ENCODE data around the gene SIK1. TPM values are rescaled to one million over a fixed set of nuclear protein-coding genes. Genes with fewer than 3 reads are reported as not detected.
"Not testable (repeated sequence)": the region's sequence is repeated elsewhere in the genome, so short reads cannot be mapped to it uniquely, and the experiment has no call there.

Gene SIK1
- total RNA-seq, 1 donor from 2014 or later, result 1.7 TPM

- H3K4me3 Mint-ChIP-seq; H3K36me3 Mint-ChIP-seq (ENCODE audit: low read depth); H3K27me3 Mint-ChIP-seq (ENCODE audit: low read depth); DNase-seq (ENCODE audit: low read depth, low spot score); H3K27ac Mint-ChIP-seq (ENCODE audit: unreplicated experiment); H3K9me3 Mint-ChIP-seq; H3K4me1 Mint-ChIP-seq: not testable (repeated sequence)
Observed at GRCh38 chr21:43398000-43398399, 28.9 kb downstream of the SIK1 start.

- H3K27me3 Mint-ChIP-seq (ENCODE audit: low read depth); H3K4me1 Mint-ChIP-seq; H3K9me3 Mint-ChIP-seq; DNase-seq (ENCODE audit: low read depth, low spot score); H3K36me3 Mint-ChIP-seq (ENCODE audit: low read depth); H3K4me3 Mint-ChIP-seq; H3K27ac Mint-ChIP-seq (ENCODE audit: unreplicated experiment): not testable (repeated sequence)
Observed at GRCh38 chr21:43397439-43397808, 29.5 kb downstream of the SIK1 start.

- not testable (repeated sequence) for H3K9me3 Mint-ChIP-seq; H3K27me3 Mint-ChIP-seq (ENCODE audit: low read depth); H3K36me3 Mint-ChIP-seq (ENCODE audit: low read depth); H3K4me1 Mint-ChIP-seq; DNase-seq (ENCODE audit: low read depth, low spot score); H3K4me3 Mint-ChIP-seq; H3K27ac Mint-ChIP-seq (ENCODE audit: unreplicated experiment)
Observed at GRCh38 chr21:43396788-43397438, 30.0 kb downstream of the SIK1 start.

- H3K4me3 Mint-ChIP-seq; DNase-seq (ENCODE audit: low read depth, low spot score); H3K27me3 Mint-ChIP-seq (ENCODE audit: low read depth); H3K9me3 Mint-ChIP-seq; H3K27ac Mint-ChIP-seq (ENCODE audit: unreplicated experiment); H3K36me3 Mint-ChIP-seq (ENCODE audit: low read depth); H3K4me1 Mint-ChIP-seq: not testable (repeated sequence)
Observed at GRCh38 chr21:43383351-43383750, 43.6 kb downstream of the SIK1 start.

GRCh38 chr21:43382902-43383301 lies 44.0 kb downstream of the SIK1 start:
- DNase-seq (ENCODE audit: low read depth, low spot score); H3K36me3 Mint-ChIP-seq (ENCODE audit: low read depth); H3K9me3 Mint-ChIP-seq; H3K4me3 Mint-ChIP-seq; H3K4me1 Mint-ChIP-seq; H3K27ac Mint-ChIP-seq (ENCODE audit: unreplicated experiment); H3K27me3 Mint-ChIP-seq (ENCODE audit: low read depth): not testable (repeated sequence)

- H3K27ac Mint-ChIP-seq (ENCODE audit: unreplicated experiment); H3K27me3 Mint-ChIP-seq (ENCODE audit: low read depth); H3K9me3 Mint-ChIP-seq; H3K4me3 Mint-ChIP-seq; H3K4me1 Mint-ChIP-seq; H3K36me3 Mint-ChIP-seq (ENCODE audit: low read depth); DNase-seq (ENCODE audit: low read depth, low spot score): not testable (repeated sequence)
Observed at GRCh38 chr21:43380852-43381533, 45.9 kb downstream of the SIK1 start.

- not testable (repeated sequence) for H3K27ac Mint-ChIP-seq (ENCODE audit: unreplicated experiment); H3K9me3 Mint-ChIP-seq; H3K36me3 Mint-ChIP-seq (ENCODE audit: low read depth); H3K27me3 Mint-ChIP-seq (ENCODE audit: low read depth); H3K4me3 Mint-ChIP-seq; H3K4me1 Mint-ChIP-seq; DNase-seq (ENCODE audit: low read depth, low spot score)
Observed at GRCh38 chr21:43380337-43380736, 46.6 kb downstream of the SIK1 start.

- not testable (repeated sequence) for H3K27me3 Mint-ChIP-seq (ENCODE audit: low read depth); H3K4me3 Mint-ChIP-seq; H3K4me1 Mint-ChIP-seq; H3K27ac Mint-ChIP-seq (ENCODE audit: unreplicated experiment); H3K36me3 Mint-ChIP-seq (ENCODE audit: low read depth); H3K9me3 Mint-ChIP-seq; DNase-seq (ENCODE audit: low read depth, low spot score)
Observed at GRCh38 chr21:43379626-43380122, 47.3 kb downstream of the SIK1 start.

GRCh38 chr21:43376478-43376882 lies 50.5 kb downstream of the SIK1 start:
- Mint-ChIP-seq H3K4me1 (peaks cover under 1% of the 10 kb centered on the region), H3K9me3 (no peaks in the 10 kb centered on the region), H3K27ac (ENCODE audit: unreplicated experiment) (no peak overlapping the region), H3K4me3 (no peak overlapping the region), H3K27me3 (ENCODE audit: low read depth) (no peaks in the 10 kb centered on the region), H3K36me3 (ENCODE audit: low read depth) (no peaks in the 10 kb centered on the region)
- no peak for DNase-seq (ENCODE audit: low read depth, low spot score)
- TF ChIP-seq CTCF (conservative IDR thresholded peaks at IDR 0.05), result no peak

Data from neural crest cell (in vitro differentiated cells).